ENCODE data around the gene IL26.

- TF ChIP-seq CTCF (IDR thresholded peaks at IDR 0.05; ENCODE audit: extremely low read depth in 1 of 2, insufficient read depth in 1 of 2, low read depth in 1 of 2, low read length in 2 of 2) = no peak
- TF ChIP-seq POLR2A (IDR thresholded peaks at IDR 0.05; ENCODE audit: low read depth, low read length) = no peak
- no peak for TF ChIP-seq MYC (IDR thresholded peaks at IDR 0.05; ENCODE audit: low read depth, low read length)
- TF ChIP-seq FOS (IDR thresholded peaks at IDR 0.05; ENCODE audit: borderline replicate concordance, insufficient read depth, low read length) = no peak
- no peak for TF ChIP-seq JUN (IDR thresholded peaks at IDR 0.05; ENCODE audit: borderline replicate concordance, insufficient read depth, insufficient read length, low read depth)
Measured at GRCh38 chr12:68169213-68169889, 56.3 kb downstream of the IL26 start.
